ENCODE measurements around the gene LHFPL4. TPM values are rescaled to one million over a fixed set of nuclear protein-coding genes. Genes with fewer than 3 reads are reported as not detected.

The LHFPL4 gene
- total RNA-seq, 2 donors from 2014 or later = not detected

DNA sequence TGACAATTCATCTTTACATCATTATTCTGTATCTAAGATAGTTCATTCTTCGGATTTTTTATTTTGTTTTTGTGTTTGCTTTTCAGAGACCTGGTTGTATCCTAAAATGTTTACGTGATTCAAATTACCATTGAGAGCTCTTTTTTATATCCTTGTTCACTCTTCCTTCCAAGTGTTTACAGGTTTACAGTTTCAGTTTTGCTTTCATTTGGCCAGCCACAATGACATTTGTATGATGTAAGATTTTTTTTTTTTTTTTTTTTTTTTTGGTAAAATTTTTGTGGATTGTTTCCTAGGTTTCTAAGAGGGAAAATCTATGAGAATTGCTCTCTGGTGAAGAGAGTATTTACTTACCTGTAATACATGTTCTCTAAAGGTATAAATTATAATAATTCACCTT, 101.2 kb downstream of the LHFPL4 start:
- Histone ChIP-seq H3K9me3 (no peaks in the 10 kb centered on the region), H3K4me1 (ENCODE audit: control insufficient read depth in 1 of 2, low read depth in 2 of 2) (no peaks in the 10 kb centered on the region), H3K27ac (no peak overlapping the region), H3K27me3 (replicated peaks; ENCODE audit: insufficient read depth) (no peaks in the 10 kb centered on the region), H3K36me3 (peaks cover 54% of the 10 kb centered on the region), H3K4me3 (no peak overlapping the region)
- ATAC-seq (ENCODE audit: insufficient number of reproducible peaks, low FRiP score, low read depth) = no peak
- TF ChIP-seq, protein P1, sequence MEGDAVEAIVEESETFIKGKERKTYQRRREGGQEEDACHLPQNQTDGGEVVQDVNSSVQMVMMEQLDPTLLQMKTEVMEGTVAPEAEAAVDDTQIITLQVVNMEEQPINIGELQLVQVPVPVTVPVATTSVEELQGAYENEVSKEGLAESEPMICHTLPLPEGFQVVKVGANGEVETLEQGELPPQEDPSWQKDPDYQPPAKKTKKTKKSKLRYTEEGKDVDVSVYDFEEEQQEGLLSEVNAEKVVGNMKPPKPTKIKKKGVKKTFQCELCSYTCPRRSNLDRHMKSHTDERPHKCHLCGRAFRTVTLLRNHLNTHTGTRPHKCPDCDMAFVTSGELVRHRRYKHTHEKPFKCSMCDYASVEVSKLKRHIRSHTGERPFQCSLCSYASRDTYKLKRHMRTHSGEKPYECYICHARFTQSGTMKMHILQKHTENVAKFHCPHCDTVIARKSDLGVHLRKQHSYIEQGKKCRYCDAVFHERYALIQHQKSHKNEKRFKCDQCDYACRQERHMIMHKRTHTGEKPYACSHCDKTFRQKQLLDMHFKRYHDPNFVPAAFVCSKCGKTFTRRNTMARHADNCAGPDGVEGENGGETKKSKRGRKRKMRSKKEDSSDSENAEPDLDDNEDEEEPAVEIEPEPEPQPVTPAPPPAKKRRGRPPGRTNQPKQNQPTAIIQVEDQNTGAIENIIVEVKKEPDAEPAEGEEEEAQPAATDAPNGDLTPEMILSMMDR (IDR thresholded peaks at IDR 0.05) = no peak
- DNase-seq (ENCODE audit: low spot score) = no peak

DNA sequence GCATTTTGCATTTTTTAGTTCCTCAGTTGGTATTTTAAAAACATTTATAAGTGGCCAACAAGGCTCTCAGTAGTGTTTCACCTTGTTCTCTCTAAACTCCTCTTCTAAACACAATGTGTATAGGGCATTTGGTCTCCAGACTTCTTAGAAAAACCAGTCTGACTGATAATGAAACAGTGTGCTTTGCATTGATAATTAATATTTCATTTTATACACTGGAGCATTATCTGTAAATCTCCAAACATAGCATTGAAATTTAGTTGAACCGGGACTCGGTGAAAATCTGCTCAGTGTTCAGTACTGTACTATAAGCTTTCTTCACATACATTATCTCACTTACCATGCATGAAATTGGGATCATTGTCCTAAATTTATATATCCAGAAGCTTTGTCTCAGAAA, 102.6 kb downstream of the LHFPL4 start:
- H3K36me3 ChIP-seq = peaks cover 60% of the 10 kb centered on the region
- H3K4me3 ChIP-seq = no peak overlapping the region

DNA sequence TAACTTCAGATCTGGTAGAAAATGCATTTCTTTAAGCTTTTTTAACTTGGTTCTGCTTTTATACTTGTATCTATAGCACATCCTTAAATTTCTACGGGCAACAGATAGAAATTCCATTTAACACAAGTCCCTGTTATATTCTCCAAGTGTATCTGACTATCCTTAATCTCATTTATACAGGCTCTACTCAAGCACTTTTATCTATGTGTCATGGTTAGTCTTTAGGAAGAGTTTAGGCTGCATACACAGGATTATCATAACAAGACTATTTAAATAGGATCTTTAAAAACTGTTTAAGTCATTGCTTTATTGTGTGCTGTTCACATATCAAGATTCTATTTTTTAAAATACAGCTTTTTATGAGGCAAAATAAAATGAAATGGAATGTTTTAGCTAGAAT, 103.5 kb downstream of the LHFPL4 start:
- ATAC-seq (ENCODE audit: insufficient number of reproducible peaks, low FRiP score, low read depth) (no peak), DNase-seq (ENCODE audit: low spot score) (no peak)
- TF ChIP-seq, protein P1 (IDR thresholded peaks at IDR 0.05) = no peak
- H3K4me3 ChIP-seq = no peak overlapping the region
- no peaks in the 10 kb centered on the region for H3K4me1 ChIP-seq (ENCODE audit: control insufficient read depth in 1 of 2, low read depth in 2 of 2)
- H3K9me3 ChIP-seq = no peaks in the 10 kb centered on the region
- H3K27ac ChIP-seq = no peak overlapping the region
- peaks cover 65% of the 10 kb centered on the region for H3K36me3 ChIP-seq
- H3K27me3 ChIP-seq (replicated peaks; ENCODE audit: insufficient read depth) = no peaks in the 10 kb centered on the region

More for the DNA sequence above, 102.6 kb downstream of the LHFPL4 start:
- ATAC-seq (ENCODE audit: insufficient number of reproducible peaks, low FRiP score, low read depth) (no peak), DNase-seq (ENCODE audit: low spot score) (no peak)
- H3K4me1 ChIP-seq (ENCODE audit: control insufficient read depth in 1 of 2, low read depth in 2 of 2) = no peaks in the 10 kb centered on the region
- H3K27ac ChIP-seq = no peak overlapping the region
- H3K27me3 ChIP-seq (replicated peaks; ENCODE audit: insufficient read depth) = no peaks in the 10 kb centered on the region
- H3K9me3 ChIP-seq = no peaks in the 10 kb centered on the region
- TF ChIP-seq, protein P1 (IDR thresholded peaks at IDR 0.05) = no peak

DNA sequence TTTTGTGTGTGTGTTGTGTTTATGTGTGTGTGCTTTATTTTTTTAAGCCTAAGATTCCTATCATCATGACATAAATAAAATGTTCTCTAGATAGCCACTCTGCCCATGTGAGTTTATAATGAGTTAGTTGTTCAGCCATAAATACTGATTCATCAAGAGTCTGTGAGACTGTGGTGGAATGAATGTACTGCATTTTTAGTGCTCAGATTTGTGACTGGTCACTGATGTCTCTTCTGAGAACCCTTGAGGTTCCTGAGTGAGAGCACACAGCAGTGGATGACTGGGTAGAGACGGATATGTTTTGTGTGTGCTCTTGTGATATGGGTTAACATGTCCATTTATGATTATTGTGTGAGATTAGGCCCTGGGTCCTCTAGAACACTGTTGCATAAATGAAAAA, 105.0 kb downstream of the LHFPL4 start:
- Histone ChIP-seq H3K4me1 (ENCODE audit: control insufficient read depth in 1 of 2, low read depth in 2 of 2) (no peaks in the 10 kb centered on the region), H3K4me3 (no peak overlapping the region), H3K36me3 (peaks cover 74% of the 10 kb centered on the region), H3K9me3 (no peaks in the 10 kb centered on the region), H3K27me3 (replicated peaks; ENCODE audit: insufficient read depth) (no peaks in the 10 kb centered on the region), H3K27ac (no peak overlapping the region)
- TF ChIP-seq, protein P1 (IDR thresholded peaks at IDR 0.05) = no peak
- ATAC-seq (ENCODE audit: insufficient number of reproducible peaks, low FRiP score, low read depth) = no peak
- no peak for DNase-seq (ENCODE audit: low spot score)

Other genes with a start within 250 kb of the LHFPL4 start
- gene THUMPD3, start 190.8 kb downstream of the LHFPL4 start, total RNA-seq = 10 to 100 TPM; 11.9 to 31.9 TPM
- gene SETD5, start 156.2 kb downstream of the LHFPL4 start, total RNA-seq = 100 to 1,000 TPM; 102 to 131 TPM
- 10 to 100 TPM; 26.8 to 32.8 TPM for gene MTMR14, start 95.7 kb upstream of the LHFPL4 start, total RNA-seq
- gene CPNE9, start 150.0 kb upstream of the LHFPL4 start, total RNA-seq = not detected
- gene BRPF1, start 177.9 kb upstream of the LHFPL4 start, total RNA-seq = 10 to 100 TPM; 16.4 to 21.0 TPM
- 10 to 100 TPM; 23.0 to 26.3 TPM for gene OGG1, start 196.1 kb upstream of the LHFPL4 start, total RNA-seq
- gene CAMK1, start 216.1 kb upstream of the LHFPL4 start, total RNA-seq = 10 to 100 TPM; 50.9 to 69.7 TPM
- 10 to 100 TPM; 61.7 to 73.6 TPM for gene TADA3, start 238.7 kb upstream of the LHFPL4 start, total RNA-seq
- gene ARPC4, start 239.3 kb upstream of the LHFPL4 start, total RNA-seq = 100 to 1,000 TPM; 196 to 204 TPM